HUES64 (cell line): ENCODE data around the gene TRIM2.

ENCODE experiments used
- H3K27ac ChIP-seq: 2 replicates; pipeline ENCODE4 v1.7.0; 2013; ENCODE audit warnings: low read depth, low read length, inconsistent platforms
- H3K27me3 ChIP-seq: 2 replicates; pipeline ENCODE4 v1.6.1; 2013; ENCODE audit warnings: mild to moderate bottlenecking, low read length; ENCODE audit not compliant: insufficient read depth
- H3K36me3 ChIP-seq: 2 replicates; pipeline ENCODE4 v1.6.1; 2013; ENCODE audit warnings: mild to moderate bottlenecking, low read length; ENCODE audit not compliant: insufficient read depth
- H3K4me1 ChIP-seq: 2 replicates; pipeline ENCODE4 v1.6.1; 2013; ENCODE audit warnings: mild to moderate bottlenecking, low read length, moderate library complexity; ENCODE audit not compliant: insufficient read depth
- H3K4me3 ChIP-seq: 2 replicates; pipeline ENCODE4 v1.5.1; 2013; ENCODE audit warnings: mild to moderate bottlenecking, low read length, moderate library complexity
- H3K9ac ChIP-seq: 2 replicates; pipeline ENCODE4 v1.6.1; 2013; ENCODE audit warnings: mild to moderate bottlenecking, low read depth, low read length
- H3K9me3 ChIP-seq: 2 replicates; pipeline ENCODE4 v1.6.1; 2013; ENCODE audit warnings: low read depth, low read length; ENCODE audit not compliant: insufficient read depth
- WGBS: fragments of 150-250, 120-280 bp; methylation state at CpG from one replicate; pipeline ENCODE4 v1.1.7; 2013; ENCODE audit warnings: missing lambda C conversion rate; 5-methylcytosine and 5-hydroxymethylcytosine counted together

The TRIM2 gene

DNA sequence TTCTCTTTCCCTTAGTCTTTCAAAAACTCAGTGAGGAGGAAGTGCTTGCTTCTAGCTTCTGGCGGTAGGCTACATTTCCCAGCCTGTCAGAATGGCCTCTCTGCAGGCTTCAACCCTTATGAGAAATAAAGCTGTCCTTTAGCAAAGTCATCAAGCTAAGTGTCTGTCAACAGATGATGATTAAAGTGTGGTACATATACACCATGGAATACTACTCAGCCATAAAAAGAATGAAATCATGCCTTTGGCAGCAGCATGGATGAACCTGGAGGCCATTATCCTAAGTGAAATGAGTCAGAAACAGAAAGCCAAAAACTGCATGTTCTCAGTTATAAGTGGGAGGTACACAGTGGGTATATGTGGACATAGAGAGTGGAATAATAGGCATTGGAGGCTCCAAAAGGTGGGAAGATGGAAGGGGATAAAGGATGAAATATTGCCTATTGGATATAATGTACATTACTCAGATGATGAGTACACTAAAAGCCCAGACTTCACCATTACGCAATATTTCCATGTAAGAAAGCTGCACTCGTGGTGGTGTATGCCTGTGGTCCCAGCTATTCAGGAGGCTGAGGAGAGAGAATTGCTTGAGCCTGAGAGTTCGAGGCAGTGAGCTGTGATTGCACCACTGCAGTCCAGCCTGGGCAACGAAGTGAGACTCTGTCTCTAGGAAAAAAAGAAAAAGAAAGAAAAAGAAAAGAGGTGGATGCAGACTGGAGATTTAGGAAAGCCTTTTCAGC lies 7.9 kb downstream of the TRIM2 start:
- Histone ChIP-seq H3K9ac (no peak overlapping the region), H3K4me1 (peaks cover 23% of the 10 kb centered on the region), H3K36me3 (no peaks in the 10 kb centered on the region), H3K27me3 (no peaks in the 10 kb centered on the region), H3K4me3 (no peak overlapping the region), H3K9me3 (no peaks in the 10 kb centered on the region), H3K27ac (no peak overlapping the region)
- WGBS = 91% methylated on average over 5 of the region's 5 CpGs

DNA sequence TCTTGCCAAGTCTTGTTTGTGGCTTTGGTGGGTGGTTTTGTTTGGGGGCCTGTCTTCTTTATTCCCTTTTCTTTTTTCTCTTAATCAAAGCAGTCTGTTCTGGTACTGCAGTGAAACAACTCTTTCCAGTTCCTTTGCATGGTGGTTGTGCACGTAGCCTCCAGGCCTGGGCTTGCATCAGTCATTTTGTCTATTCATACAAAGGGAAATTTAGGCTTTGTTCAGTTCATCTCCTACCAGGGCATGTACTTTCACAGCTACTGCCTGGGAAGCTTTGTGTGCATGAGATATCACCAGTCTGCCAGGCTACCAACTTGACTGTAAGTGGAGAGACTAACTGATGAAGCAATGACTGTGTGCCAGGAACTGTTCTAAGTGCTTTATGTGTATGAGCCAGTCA lies 8.5 kb downstream of the TRIM2 start:
- H3K36me3 ChIP-seq = no peaks in the 10 kb centered on the region
- 88% methylated on average over 1 of the region's 1 CpG for WGBS
- H3K9me3 ChIP-seq = no peaks in the 10 kb centered on the region
- H3K27ac ChIP-seq = no peak overlapping the region
- no peaks in the 10 kb centered on the region for H3K27me3 ChIP-seq
- no peak overlapping the region for H3K4me3 ChIP-seq
- H3K9ac ChIP-seq = no peak overlapping the region
- peaks cover 18% of the 10 kb centered on the region for H3K4me1 ChIP-seq

- Histone ChIP-seq H3K4me1 (peaks cover 8% of the 10 kb centered on the region; the same call in 1 of the 2 replicates), H3K36me3 (no peaks in the 10 kb centered on the region), H3K9me3 (no peaks in the 10 kb centered on the region), H3K9ac (no peak overlapping the region), H3K27me3 (peaks cover under 1% of the 10 kb centered on the region; the same call in 1 of the 2 replicates), H3K27ac (no peak overlapping the region), H3K4me3 (no peak overlapping the region)
Measured at GRCh38 chr4:153215921-153216320, 11.7 kb downstream of the TRIM2 start.

GRCh38 chr4:153216546-153216945 lies 12.3 kb downstream of the TRIM2 start:
- Histone ChIP-seq H3K9ac (no peak overlapping the region), H3K27me3 (peaks cover 6% of the 10 kb centered on the region), H3K4me1 (peaks cover 8% of the 10 kb centered on the region; the same call in 1 of the 2 replicates), H3K36me3 (no peaks in the 10 kb centered on the region), H3K4me3 (no peak overlapping the region), H3K27ac (no peak overlapping the region), H3K9me3 (no peaks in the 10 kb centered on the region)
- 74% methylated on average over 4 of the region's 4 CpGs for WGBS

- Histone ChIP-seq H3K36me3 (no peaks in the 10 kb centered on the region), H3K27me3 (peaks cover 11% of the 10 kb centered on the region), H3K9ac (no peak overlapping the region), H3K4me1 (peaks cover 8% of the 10 kb centered on the region; the same call in 1 of the 2 replicates), H3K27ac (no peak overlapping the region), H3K9me3 (no peaks in the 10 kb centered on the region), H3K4me3 (no peak overlapping the region)
Measured at GRCh38 chr4:153217440-153217839, 13.2 kb downstream of the TRIM2 start.

DNA sequence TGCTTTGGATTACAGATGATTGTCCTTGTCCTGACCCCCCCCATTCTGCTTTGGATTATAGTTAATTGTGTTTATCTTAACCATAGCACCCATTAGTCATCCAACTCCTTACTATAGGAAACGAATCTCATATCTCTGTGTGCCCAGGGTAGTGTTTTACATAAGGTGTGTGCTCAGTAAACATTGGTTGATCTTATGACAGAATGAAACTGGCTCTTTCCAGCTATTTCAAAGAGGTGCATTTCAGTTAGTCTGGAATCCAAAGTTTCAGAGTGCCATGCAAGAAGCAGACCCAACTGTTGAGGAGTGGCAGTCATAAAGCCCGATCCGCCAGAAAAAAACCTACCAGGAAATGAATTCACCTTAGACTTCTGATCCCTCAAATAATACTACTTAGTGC lies 14.7 kb downstream of the TRIM2 start:
- H3K9me3 ChIP-seq = no peaks in the 10 kb centered on the region
- no peaks in the 10 kb centered on the region for H3K36me3 ChIP-seq
- no peak overlapping the region for H3K9ac ChIP-seq
- WGBS = 97% methylated on average over 3 of the region's 3 CpGs
- no peak overlapping the region for H3K4me3 ChIP-seq
- peaks cover 17% of the 10 kb centered on the region for H3K4me1 ChIP-seq
- H3K27me3 ChIP-seq = peaks cover 25% of the 10 kb centered on the region
- no peak overlapping the region for H3K27ac ChIP-seq

- Histone ChIP-seq H3K36me3 (no peaks in the 10 kb centered on the region), H3K27ac (no peak overlapping the region), H3K4me3 (no peak overlapping the region), H3K27me3 (peaks cover 31% of the 10 kb centered on the region), H3K9me3 (no peaks in the 10 kb centered on the region; the same call in 1 of the 2 replicates), H3K9ac (no peak overlapping the region), H3K4me1 (peaks cover 14% of the 10 kb centered on the region)
- WGBS = 99% methylated on average over 3 of the region's 5 CpGs
Measured at GRCh38 chr4:153220682-153221395, 16.6 kb downstream of the TRIM2 start.

DNA sequence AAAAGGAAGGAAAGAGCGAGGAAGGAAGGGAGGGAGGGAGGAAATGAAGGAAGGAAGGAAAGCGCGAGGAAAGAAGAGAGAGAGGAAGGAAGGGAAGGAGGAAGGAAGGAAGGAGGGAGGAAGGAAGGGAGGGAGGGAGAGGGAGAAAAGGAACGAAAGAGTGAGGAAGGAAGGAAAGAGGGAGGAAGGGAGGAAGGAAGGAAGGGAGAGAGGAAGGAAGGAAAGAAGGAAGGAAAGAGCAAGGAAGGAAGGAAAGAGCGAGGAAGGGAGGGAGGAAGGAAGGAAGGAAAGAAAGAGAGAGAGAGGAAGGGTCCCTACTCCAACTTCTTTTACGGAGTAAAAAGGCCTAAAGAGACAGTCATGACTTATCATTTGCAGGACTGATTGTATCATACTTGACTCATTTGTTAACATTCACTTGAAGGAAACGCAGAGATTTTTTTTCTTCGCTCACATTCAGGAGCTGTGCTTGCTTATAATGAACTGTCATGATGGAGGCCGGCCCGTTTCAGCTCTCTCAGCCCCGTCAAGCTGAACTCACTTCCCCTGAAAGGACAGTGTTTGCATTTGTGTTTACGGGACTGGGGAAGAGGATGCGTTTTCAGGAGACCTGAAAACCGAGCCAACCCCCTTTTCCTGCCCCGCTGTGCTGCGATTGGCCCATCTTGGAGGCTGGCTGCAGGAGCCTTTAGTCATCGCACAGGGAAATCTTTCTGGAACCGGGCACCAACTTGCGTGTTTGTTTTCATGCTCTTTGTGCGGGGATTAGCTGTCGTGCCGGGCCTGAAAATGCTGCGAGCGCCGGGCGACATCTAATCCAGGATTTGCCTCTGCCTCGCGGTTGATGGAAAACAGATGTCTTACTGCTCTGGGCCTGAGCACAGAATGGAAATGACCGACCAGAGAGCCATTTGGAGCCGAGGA lies 17.8 kb downstream of the TRIM2 start:
- peak overlapping the region; percentile 68; the same call in 1 of the 2 replicates for H3K9ac ChIP-seq
- H3K36me3 ChIP-seq = no peaks in the 10 kb centered on the region
- H3K27ac ChIP-seq = peak overlapping the region; percentile 66; the same call in 1 of the 2 replicates
- WGBS = 17% methylated on average over 30 of the region's 30 CpGs
- H3K9me3 ChIP-seq = no peaks in the 10 kb centered on the region; the same call in 1 of the 2 replicates
- peak overlapping the region; percentile 58 for H3K4me3 ChIP-seq
- peaks cover 14% of the 10 kb centered on the region for H3K4me1 ChIP-seq
- H3K27me3 ChIP-seq = peaks cover 31% of the 10 kb centered on the region

DNA sequence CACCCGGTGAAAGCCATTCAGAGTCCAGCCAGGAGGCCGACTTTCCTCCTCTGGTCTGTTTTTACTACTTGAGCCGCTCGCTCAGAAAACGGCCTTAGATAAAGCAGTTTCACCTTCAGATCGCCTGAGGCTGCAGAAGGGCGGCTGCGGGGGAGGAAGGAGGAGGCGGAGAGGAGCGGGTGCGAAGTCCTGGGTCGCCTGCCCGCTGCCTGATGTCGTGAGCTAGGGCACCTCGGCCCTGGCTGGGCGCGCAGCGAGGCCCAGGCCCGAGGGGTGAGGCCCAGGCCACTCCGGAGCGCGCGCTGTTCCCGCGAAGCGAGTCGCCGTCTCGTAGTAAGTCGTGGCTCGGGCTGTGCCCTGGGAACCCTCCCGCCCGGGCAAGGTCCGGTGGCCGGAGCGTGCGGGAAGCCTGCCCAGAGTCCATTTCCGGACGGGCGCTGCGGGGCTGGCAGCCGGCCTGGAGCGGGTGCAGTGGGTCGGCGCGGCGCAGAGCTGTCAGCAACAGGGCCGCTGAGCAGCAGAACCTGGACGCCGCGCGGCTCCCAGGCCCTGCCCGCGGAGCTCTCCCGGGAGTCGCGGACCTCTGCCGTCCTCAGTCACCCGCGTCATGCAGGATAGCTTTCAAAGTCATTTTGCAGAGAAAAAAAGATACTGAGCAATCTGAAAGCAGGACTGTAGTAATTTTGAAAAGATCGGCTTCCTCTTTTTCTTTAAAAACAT lies 18.6 kb downstream of the TRIM2 start:
- Histone ChIP-seq H3K4me1 (peaks cover 14% of the 10 kb centered on the region), H3K4me3 (peak overlapping the region; percentile 58), H3K27me3 (peaks cover 31% of the 10 kb centered on the region), H3K9me3 (no peaks in the 10 kb centered on the region; the same call in 1 of the 2 replicates), H3K9ac (peak overlapping the region; percentile 68), H3K27ac (peak overlapping the region; percentile 66; the same call in 1 of the 2 replicates), H3K36me3 (no peaks in the 10 kb centered on the region)
- WGBS = under 1% methylated on average over 61 of the region's 61 CpGs

DNA sequence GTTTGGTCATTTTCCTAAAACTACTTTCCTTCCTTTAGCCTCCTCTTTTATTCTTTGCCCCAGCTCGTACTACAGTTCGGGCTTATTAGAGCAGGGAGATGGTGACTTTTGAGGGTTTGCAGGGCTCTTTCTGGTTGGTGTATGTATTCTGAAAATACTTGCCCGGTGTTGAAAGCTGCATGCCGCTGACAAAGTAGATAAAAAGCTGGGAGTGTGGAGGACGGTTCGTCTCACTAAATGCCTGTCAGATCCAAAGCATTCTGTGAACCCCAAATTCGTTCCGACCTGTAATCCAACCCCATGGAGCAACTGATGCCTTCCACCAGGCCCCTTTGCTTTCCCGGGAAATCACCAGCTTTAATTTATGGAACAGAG lies 19.2 kb downstream of the TRIM2 start:
- WGBS = 11% methylated on average over 9 of the region's 9 CpGs
- Histone ChIP-seq H3K4me3 (peak overlapping the region; percentile 58), H3K27ac (no peak overlapping the region), H3K36me3 (no peaks in the 10 kb centered on the region), H3K4me1 (peaks cover 14% of the 10 kb centered on the region), H3K9ac (peak overlapping the region; percentile 68; the same call in 1 of the 2 replicates), H3K9me3 (no peaks in the 10 kb centered on the region; the same call in 1 of the 2 replicates), H3K27me3 (peaks cover 31% of the 10 kb centered on the region)
